Mesothelial cell of epicardium (in vitro differentiated cells): ENCODE results near the gene RTEL1. TPM values are rescaled to one million over a fixed set of nuclear protein-coding genes. Genes with fewer than 3 reads are reported as not detected.

Source experiments
- DNase-seq, 2 experiments: peaks; one replicate each; pipeline ENCODE4 v3.0.0; 2021; ENCODE audit warnings: low spot score in 2 of 2; ENCODE audit not compliant: unreplicated experiment in 2 of 2
- H3K27ac Mint-ChIP-seq: 2 replicates; pipeline ENCODE4 v1.8.0; 2021; ENCODE audit warnings: mixed read lengths
- H3K27me3 Mint-ChIP-seq: 2 replicates; pipeline ENCODE4 v1.8.0; 2021; ENCODE audit warnings: low read depth, mixed read lengths
- H3K36me3 Mint-ChIP-seq: 2 replicates; pipeline ENCODE4 v1.8.0; 2021; ENCODE audit warnings: mixed read lengths
- H3K4me1 Mint-ChIP-seq: 2 replicates; pipeline ENCODE4 v1.8.0; 2021; ENCODE audit warnings: mixed read lengths
- H3K4me3 Mint-ChIP-seq: 2 replicates; pipeline ENCODE4 v1.8.0; 2021; ENCODE audit warnings: mild to moderate bottlenecking, moderate library complexity, mixed read lengths
- H3K9me3 Mint-ChIP-seq: 2 replicates; pipeline ENCODE4 v1.8.0; 2021; ENCODE audit warnings: mixed read lengths
- CTCF ChIP-seq: fragments of 200-600 bp; sonication (generic); IDR thresholded peaks from one replicate; pipeline ENCODE4 v1.5.0; 2021; ENCODE audit warnings: antibody characterized with exemption; ENCODE audit not compliant: unreplicated experiment
- total RNA-seq: library from RNA; stranded (reverse); gene quantifications from 3 replicates; pipeline ENCODE4 v1.2.1, GENCODE V29; 2021

The RTEL1 gene
- total RNA-seq, 1 donor from 2014 or later: 38.7 TPM

GRCh38 chr20:63653041-63653973 is 4.8 kb upstream of the RTEL1 start, which contains the start of gene STMN3:
Gene STMN3, minus strand, starts transcription at chr20:63653424. Its CDS starts 79 bp downstream, at chr20:63653345.
- no peak for TF ChIP-seq CTCF
- H3K4me1 Mint-ChIP-seq: peaks cover 16% of the 10 kb centered on the region
- no peaks in the 10 kb centered on the region for H3K9me3 Mint-ChIP-seq
- peak within 1 kb of the TSS; percentile 84 for H3K27ac Mint-ChIP-seq
- H3K4me3 Mint-ChIP-seq: peak within 1 kb of the TSS; percentile 74
- H3K27me3 Mint-ChIP-seq: no peaks in the 10 kb centered on the region
- peak; percentile 89 to 91 for DNase-seq
- no peaks in the 10 kb centered on the region for H3K36me3 Mint-ChIP-seq

GRCh38 chr20:63653974-63654668 is 4.0 kb upstream of the RTEL1 start:
- no peak for TF ChIP-seq CTCF
- peak overlapping the region; percentile 69 for H3K4me3 Mint-ChIP-seq
- H3K36me3 Mint-ChIP-seq: no peaks in the 10 kb centered on the region
- H3K27ac Mint-ChIP-seq: peak overlapping the region; percentile 84
- no peak for DNase-seq
- H3K27me3 Mint-ChIP-seq: no peaks in the 10 kb centered on the region
- peaks cover 23% of the 10 kb centered on the region for H3K4me1 Mint-ChIP-seq
- H3K9me3 Mint-ChIP-seq: no peaks in the 10 kb centered on the region

GRCh38 chr20:63655249-63655648 is 2.9 kb upstream of the RTEL1 start:
- Mint-ChIP-seq H3K4me1 (peaks cover 32% of the 10 kb centered on the region), H3K9me3 (no peaks in the 10 kb centered on the region), H3K4me3 (no peak overlapping the region), H3K27me3 (no peaks in the 10 kb centered on the region), H3K27ac (no peak overlapping the region), H3K36me3 (no peaks in the 10 kb centered on the region)
- DNase-seq: no peak
- TF ChIP-seq CTCF: no peak

- peaks cover 29% of the 10 kb centered on the region for H3K4me1 Mint-ChIP-seq
- no peaks in the 10 kb centered on the region for H3K36me3 Mint-ChIP-seq
- no peak overlapping the region for H3K27ac Mint-ChIP-seq
- H3K27me3 Mint-ChIP-seq: no peaks in the 10 kb centered on the region
- H3K9me3 Mint-ChIP-seq: no peaks in the 10 kb centered on the region
- no peak for TF ChIP-seq CTCF
- no peak for DNase-seq
- peak overlapping the region; percentile 47 for H3K4me3 Mint-ChIP-seq
Measured at GRCh38 chr20:63656451-63656850, 1.7 kb upstream of the RTEL1 start.

GRCh38 chr20:63657260-63657936 is 714 bp upstream of the RTEL1 start:
- peaks cover 2% of the 10 kb centered on the region for H3K36me3 Mint-ChIP-seq
- no peak overlapping the region for H3K27ac Mint-ChIP-seq
- peak overlapping the region; percentile 96 for H3K4me3 Mint-ChIP-seq
- TF ChIP-seq CTCF: no peak
- no peaks in the 10 kb centered on the region for H3K9me3 Mint-ChIP-seq
- no peak for DNase-seq
- no peaks in the 10 kb centered on the region for H3K27me3 Mint-ChIP-seq
- peaks cover 26% of the 10 kb centered on the region for H3K4me1 Mint-ChIP-seq
